Measurements from ENCODE around the gene TRIM8.
"Not testable (repeated sequence)": the region's sequence is repeated elsewhere in the genome, so short reads cannot be mapped to it uniquely, and the experiment has no call there.

TRIM8 gene

DNA sequence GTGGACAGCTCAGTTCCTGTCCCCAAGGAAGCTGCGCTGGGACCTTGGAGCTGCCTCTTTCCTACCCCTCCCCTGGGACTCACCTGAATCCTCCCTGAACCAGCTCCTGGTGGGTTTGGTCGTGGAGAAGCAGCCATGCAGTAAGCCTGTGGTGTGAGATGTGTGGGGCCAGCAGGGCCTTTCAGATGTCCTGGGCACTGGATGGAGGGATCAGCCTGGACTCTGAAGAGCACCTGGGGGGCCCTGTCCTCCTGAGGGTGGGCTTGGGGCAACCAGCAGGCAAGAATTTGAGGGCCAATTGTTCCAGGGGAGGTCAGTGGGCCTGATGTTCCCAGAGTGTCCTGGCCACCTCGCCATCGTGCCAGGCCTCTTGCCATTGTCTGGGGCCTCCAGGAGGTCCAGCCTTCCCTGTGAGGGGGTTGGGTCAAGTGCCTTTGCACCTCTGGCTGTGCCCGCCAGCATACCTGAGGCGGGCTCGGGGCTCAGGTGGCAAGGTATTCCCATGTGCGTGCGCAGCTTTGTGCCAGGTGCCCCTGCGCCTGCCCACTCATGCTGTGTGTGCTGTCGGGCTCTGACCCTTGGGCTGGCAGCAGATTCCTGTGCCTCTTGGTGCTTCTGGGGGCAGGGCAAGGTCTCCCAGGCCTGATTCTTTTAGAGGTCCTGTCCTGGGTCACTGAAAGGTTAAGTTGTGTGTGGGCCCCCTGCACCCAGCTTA is 7.3 kb downstream of the TRIM8 start:
- DNase-seq, result no peak

DNA sequence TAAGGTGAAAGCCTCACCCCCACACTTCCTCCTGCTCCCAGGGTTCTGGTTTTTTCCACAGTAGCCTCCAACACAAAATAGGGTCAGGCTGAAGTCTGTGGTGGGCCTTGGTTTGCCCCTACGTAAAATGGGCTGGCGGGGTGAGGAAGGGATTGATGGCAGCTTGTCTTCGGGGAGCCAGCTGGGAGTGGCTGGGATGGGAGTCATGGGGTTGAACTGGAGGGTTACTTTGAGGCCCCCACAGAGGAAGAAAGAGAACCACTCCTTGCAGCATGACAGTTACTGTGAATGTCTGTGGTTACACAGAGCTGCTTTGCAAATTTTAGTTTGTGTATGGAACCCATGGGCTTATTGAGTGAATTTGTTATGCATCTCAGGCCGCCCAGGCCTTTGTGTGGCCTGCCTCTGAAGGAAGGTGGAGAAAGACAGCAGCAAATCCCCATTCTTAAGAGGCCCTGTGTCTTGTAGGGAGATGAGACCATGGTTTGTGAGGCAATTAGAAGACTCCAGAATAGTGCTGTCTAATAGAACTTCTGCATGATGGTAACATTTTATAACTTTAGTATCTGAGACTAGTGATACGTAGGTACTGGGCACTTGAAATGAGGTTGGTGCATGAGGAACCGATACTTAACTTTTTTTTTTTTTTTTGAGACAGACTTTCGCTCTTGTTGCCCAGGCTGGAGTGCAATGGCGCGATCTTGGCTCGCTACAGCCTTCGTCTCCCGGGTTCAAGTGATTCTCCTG is 8.1 kb downstream of the TRIM8 start:
- DNase-seq, result no peak

DNA sequence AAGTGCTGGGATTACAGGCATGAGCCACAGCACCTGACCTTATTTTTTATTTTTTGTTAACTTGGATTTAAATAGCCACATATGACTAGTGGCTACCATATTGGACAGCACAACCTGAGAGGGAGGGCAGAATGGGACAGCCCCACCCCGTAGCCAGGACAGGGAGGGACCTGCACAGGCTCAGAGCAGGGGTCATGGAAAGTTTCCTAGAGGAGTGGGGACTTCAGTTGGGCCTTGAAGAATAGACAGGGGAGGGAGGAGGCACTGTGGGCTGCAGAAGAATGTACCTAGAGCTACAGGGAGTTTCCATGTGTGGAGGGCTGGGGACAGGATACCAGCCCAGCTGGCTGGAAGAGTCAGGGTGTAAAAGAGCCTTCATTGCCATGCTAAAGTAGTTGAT is 8.8 kb downstream of the TRIM8 start:
- no peak for DNase-seq

DNA sequence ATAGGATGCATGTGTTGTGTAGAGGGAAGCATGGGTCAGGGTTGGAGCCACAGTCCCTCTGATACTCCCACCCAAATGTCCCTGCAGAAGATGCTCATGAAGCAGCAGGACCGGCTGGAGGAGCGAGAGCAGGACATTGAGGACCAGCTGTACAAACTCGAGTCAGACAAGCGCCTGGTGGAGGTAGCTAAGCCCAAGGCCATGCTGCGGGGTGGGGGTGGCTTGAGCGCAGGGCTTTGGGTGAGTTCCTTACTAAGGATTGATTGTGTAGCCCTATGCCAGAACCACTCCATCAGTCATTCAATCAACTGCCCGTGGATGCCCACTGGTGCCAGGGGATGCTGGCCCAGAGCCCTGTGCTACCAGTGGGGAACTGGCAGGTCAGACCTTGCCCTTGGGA is 10.3 kb downstream of the TRIM8 start:
- DNase-seq, result no peak

DNA sequence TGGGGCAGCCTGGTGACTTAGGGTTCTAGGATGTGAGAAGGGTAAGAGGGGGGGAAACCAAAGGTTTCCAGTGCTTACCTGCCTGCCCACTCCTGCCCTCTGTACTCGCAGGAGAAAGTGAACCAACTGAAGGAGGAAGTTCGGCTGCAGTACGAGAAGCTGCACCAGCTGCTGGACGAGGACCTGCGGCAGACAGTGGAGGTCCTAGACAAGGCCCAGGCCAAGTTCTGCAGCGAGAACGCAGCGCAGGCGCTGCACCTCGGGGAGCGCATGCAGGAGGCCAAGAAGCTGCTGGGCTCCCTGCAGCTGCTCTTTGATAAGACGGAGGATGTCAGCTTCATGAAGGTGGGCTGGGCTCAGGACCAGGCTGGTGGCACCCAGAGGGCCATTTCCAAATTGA is 10.7 kb downstream of the TRIM8 start:
- DNase-seq, result no peak

DNA sequence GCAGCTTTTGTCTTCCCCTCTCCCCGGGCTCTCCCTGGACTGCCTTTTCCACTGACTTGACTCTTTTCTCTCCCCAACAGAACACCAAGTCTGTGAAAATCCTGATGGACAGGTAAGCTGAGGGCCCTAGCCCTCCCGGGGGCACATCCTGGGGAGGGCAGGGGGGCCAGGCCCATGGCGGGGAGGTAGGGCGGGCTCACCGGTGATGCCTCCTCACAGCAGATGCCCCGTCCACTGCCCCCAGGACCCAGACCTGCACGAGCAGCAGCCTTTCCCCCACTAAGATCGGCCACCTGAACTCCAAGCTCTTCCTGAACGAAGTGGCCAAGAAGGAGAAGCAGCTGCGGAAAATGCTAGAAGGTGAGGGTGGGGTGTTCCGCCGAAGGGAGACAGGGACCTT is 11.7 kb downstream of the TRIM8 start:
- no peak for DNase-seq

DNA sequence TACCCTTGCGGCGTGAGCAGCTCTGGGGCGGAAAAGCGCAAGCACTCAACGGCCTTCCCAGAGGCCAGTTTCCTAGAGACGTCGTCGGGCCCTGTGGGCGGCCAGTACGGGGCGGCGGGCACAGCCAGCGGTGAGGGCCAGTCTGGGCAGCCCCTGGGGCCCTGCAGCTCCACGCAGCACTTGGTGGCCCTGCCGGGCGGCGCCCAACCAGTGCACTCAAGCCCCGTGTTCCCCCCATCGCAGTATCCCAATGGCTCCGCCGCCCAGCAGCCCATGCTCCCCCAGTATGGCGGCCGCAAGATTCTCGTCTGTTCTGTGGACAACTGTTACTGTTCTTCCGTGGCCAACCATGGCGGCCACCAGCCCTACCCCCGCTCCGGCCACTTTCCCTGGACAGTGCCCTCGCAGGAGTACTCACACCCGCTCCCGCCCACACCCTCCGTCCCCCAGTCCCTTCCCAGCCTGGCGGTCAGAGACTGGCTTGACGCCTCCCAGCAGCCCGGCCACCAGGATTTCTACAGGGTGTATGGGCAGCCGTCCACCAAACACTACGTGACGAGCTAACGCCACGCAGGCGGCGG is 12.6 kb downstream of the TRIM8 start:
- DNase-seq, result no peak

DNA sequence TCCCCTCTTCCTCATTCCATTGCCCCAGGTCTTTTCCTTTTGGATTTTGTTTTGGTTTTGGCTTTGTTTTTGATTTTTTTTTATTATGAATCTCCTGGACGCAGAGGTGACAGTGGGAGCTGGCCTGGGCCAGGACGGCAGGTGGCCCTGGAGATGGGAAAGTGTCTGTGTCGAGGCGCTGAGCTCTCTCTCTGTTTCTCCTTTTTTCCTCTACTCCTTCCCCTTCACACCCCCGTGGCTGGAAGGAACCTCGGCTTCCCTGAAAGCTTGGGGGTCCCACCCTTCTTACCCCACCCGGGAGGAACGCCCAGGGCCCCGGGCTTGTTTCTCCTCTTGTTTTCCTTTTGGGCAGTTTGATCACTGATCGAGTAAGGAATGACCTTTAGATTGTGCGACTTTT is 13.2 kb downstream of the TRIM8 start:
- DNase-seq, result no peak

DNA sequence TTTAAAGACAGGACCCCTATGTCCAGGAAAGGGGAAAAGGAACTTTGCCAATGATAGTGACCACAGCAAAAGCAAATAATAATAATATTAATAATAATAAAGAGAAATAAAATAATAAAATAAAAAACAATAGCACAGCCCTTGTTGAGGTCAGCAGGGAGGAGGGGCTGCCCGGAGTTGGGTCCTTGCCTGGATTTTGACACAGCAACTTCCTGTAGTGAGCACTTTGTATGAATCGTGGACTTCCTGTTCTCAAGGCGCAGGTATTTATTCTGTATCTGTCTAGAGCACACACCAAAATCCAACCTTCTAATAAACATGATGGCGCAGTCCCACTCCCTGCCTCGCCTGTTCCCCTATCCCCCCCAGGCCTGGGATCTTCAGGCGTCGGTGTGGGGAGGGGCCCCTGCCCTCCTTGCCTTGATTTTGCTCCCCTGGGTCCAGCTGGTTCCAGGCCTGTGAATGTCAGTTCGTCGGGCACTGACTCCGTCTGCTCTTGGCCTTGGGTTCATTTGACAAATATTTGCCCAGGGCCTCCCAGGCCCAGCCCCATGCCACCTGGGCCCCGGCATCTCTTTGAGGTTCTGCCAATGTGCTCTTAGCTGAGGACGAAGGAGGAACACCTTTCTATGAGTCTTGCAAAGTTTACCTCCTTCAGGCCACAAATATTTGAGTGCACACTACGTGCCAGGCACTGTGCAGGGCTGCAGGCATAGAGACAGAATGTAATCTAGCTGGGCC is 13.9 kb downstream of the TRIM8 start:
- DNase-seq, result no peak

DNA sequence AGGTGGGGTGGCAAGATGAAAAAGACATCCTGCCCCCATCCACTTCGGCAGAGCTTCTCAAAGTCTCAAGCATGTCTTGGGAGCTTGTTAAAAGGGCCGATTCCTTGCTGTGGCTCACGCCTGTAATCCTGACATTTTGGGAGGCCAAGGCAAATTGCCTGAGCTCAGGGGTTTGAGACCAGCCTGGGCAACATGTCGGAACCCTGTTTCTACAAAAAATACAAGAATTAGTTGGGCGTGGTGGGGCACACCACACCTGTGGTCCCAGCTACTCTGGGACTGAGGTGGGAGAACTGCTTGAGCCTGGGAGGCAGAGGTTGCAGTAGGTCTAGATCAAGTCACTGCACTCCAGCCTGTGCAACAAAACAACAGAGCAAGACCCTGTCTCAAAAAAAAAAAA is 14.5 kb downstream of the TRIM8 start:
- no peak for DNase-seq

DNA sequence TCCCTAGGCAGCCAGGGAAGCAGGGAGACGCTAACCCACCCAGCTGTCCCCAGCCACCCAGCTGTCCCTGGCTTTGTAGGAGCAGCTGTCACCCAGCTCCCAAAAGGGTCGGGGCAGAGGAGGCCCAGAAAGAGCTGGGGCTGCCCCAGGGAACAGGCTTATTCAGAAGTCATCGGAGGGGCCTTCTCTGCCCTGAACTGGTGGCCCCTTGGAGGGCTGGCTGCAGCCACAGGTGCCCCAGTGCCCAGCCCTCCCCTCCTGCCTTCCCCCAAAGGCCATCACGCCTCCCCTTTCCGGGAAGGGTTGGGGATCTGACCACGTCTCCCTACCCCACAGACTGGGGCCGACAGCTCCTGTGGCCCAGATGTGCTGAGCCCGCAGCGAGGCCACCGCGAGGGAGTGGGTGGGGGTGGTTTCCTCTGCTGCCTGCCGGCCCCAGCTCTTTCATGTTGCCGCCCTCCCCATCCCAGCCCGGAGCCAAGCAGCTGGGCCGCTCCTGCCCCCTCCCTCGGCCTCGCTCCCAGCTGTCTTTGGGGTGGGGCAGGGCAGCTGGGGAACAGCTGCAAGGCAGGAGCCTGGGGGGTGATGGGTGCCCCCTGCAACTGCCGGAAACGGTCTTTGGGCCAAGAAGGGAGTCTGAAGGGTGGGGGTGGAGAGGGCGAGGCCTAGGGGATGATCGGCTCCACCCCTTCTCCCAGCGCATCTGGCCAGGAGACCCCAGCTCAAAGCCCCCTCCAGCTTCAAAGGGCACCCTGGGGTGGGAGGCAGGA is 16.8 kb downstream of the TRIM8 start:
- no peak for DNase-seq

DNA sequence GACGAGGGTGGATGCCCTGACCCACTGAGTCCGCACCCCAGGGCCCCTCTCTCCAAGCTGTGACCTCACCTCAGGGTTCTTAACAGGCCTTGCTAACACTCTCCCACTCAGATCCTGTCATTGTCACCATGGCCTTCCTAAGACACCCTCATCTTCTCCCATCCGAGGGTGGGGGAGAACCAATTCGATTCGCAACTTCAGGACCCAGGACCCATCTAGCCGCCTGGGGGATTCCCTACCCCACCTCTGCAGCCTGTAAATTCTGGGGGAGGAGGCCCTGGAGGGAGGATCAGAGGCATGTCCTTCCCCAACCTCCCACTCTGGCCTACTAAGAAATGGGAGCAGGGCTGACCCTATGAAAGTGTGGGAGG is 17.4 kb downstream of the TRIM8 start:
- no peak for DNase-seq

DNA sequence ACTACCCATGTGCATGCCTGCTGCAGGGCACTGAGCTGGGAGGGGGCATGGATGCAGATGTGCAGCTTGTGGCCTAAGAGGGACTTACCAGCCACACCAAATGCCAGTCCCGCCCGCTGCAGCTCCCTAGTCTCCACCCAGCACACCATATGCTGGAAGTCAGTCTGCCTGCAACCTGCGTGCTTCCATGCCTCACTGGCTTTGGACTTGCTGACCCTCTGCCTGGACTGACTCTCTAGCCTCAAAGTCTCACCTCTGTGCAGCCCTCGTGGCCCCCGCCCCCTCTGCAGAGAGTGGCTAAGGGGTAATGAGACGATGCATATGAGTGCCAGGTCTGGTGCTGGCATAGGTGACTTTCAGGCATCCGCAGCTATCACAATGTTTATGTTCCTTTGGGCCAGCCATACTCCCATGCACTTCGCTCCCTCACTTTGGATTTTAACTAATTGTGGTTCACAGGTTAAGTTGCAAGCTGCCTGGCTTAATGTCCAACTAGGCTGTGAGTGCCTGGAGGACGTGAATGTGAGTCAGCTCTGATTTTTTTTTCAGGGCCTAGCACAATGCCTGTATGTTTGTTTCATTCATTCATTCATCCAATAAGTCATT is 21.7 kb downstream of the TRIM8 start:
- no peak for DNase-seq

DNA sequence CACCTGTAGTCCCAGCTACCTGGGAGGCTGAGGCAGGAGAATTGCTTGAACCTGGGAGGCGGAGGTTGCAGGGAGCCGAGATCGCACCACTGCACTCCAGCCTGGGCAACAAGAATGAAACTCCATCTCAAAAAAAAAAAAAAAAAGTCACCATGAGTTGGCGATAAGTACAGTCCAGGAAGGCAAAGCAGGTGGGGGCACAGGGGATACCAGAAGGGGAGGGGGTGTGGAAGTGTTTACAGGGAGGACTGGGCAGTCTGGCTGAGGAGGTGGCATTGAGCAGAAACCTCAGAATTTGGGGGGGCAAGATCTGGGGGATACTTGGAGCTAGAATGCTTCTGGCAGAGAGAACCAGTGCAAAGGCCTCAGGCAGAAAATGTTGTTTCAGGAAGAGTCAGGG is 23.1 kb downstream of the TRIM8 start:
- not testable (repeated sequence) for DNase-seq

DNA sequence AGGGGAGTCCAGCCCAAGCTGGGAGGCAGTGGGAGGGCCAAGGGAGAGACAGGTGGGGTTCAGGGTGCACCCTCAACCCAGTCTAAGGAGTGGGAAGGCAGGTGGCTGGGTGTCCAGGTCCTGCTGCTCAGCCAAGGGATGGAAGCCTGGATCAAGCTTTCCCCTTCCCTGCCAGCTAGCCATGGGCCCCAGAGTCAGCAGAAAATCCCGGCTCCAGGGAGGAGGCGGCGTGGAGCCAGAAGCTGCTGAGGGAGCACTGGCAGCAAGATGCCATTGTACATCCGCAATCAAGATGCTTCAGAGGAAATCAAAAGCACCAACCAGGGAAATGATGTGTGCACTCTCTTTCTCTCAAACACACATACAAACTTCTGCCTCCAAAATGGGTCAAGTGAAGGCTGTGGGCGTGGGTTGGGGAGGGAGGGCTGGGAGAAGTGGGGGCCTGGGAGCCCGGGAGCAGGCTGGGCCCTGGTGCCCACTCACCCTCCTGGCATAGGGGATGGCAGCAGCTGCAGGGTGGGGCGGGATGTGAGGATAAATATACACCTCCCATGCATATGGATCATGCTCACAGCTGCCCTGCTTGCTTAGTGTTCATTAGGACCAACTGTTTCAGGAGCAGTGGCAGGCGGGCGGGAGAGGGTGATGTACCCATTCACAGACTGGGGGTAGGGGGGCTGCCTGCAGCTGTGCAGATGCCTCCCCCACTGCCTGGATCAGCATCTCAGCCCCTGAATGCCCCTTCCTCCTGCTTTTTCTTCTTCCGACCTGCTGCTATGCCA is 24.2 kb downstream of the TRIM8 start:
- no peak for DNase-seq

DNA sequence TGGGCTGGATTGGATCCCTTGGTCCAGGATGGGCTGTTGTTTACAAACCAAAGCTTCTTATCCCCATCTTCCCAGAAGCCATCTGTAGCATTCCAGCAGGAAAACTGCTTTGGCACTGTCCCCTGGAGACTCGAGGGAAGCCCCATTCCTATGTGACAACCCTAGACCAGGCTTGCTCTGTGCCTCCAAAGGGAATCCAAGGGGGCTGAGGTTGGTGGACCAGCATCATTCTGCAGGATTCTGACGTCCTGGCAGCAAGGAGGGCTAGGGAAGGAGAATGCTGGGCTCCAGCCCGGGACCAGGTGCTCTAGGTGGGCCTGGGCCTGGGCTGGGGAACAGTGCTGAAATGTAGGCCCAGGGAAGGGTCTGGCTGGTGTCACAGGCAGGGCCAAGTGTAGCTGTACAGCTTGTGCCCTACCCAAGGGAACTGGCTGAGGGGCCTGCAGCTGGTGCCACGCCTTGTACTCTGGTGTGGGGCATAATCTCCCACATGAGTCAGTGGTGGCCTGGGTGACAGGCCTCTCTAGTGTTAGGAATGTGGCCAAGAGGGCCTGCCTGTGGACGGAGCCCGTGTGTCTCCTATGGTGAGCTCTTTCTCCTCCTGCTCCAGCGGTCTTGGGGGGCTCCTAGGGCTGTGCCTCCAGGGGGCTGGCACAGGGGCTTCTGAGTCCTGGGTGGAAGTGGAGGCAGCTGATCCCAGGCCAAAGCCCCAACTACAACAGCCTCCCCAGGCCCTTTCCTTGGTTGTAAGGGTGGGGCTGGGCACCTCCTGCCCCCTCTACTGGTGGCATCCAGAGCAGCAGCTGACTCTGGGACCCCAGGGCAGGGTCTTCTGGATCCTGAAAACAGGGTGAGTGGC is 25.2 kb downstream of the TRIM8 start:
- no peak for DNase-seq

DNA sequence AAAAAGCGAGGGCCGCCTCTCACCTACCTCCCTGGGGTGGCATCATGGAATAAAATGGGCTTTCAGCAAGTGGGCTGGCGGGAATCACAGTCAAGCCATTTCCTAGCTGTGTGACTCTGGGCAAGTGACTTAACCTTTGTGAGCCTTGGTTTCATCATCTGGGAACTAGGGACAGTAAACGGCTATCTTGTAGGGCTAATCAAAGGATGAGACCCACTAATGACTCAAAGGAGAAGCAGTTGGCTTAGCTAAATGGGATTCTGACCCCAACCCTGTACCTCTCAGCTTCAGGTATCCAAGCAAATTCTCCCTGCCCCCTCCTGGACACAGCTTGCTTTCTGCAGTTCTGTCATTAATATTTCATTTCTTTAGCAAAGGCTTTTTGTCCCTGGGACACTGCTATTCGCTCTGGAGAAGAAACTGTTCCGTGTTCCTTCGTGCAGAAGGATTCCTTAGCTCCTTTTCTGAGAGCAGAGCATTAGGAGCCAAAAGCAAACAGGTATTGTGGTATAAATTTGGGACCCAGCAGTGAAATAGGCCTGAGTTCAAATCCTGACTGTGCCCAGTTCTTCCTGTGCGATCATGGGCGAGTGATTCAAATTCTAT is 25.9 kb downstream of the TRIM8 start:
- no peak for DNase-seq

DNA sequence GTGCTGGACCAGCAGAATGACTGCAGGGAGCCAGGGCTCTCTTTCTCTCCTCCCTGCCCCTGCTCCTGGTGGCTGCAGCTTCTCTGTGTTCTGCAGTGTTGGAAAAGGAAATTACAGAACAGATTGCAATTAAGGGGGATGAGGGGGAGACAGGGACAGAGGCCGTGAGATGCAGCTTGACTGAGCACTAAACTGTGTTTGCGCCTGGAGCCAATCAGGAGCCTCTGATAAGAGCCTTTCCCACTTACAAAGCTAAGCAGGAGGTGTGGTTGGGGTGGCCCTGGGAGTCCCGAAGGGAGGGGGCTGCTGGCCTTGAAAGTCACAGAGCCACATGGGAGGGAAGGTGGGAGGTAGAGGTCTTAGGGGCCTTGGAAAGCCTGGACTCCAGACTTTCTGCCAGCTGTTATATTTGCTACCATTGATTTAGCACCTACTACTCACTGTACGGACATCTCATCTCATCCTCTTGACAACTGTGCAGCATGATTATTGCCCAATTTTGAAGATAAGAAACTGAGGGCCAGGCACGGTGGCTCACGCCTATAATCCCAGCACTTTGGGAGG is 26.7 kb downstream of the TRIM8 start:
- DNase-seq, result no peak

DNA sequence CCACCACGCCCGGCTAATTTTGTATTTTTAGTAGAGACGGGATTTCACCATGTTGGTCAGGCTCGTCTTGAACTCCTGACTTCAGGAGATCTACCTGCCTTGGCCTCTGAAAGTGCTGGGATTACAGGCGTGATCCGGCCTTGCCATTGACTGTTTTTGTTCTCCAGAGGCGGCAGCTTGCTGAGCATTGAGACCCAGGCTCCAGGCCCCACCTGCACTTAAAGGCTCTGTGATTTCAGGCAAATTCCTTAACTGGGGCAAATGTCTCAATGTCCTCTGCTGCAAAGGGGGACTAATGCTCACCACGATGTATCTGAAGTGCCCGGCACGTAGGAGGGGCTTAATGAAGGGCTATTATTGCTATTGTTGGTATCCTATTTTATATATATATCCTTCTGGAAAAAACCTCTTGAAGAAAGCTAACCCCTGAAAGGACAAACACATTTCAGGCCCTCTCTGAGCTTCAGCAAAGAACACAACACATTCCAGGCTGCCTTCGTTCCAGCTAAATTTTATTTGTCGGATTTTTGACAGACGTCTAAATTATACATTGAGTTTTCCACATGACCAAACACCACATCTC is 29.0 kb downstream of the TRIM8 start:
- DNase-seq, result no peak
